Loucy (cell line): ENCODE data around the gene MRPS27.

Experiments
- H2AFZ ChIP-seq: fragments of 200-600 bp; sonication (generic); 2 replicates; pipeline ENCODE4 v1.6.0; 2016; ENCODE audit warnings: antibody characterized with exemption, mild to moderate bottlenecking, low read length, moderate library complexity
- H3F3A ChIP-seq: fragments of 200-600 bp; 2 replicates; pipeline ENCODE4 v1.6.0; 2016; ENCODE audit warnings: antibody characterized with exemption, low read depth, mild to moderate bottlenecking
- H3K27me3 ChIP-seq: fragments of 200-600 bp; sonication (generic); 2 replicates; pipeline ENCODE4 v1.6.1; 2014; ENCODE audit warnings: low read length, mild to moderate bottlenecking; ENCODE audit not compliant: insufficient read depth, poor library complexity, severe bottlenecking
- H3K36me3 ChIP-seq: fragments of 200-600 bp; sonication (generic); 2 replicates; pipeline ENCODE4 v1.6.1; 2016; ENCODE audit warnings: low read length; ENCODE audit not compliant: insufficient read depth
- H3K4me1 ChIP-seq: fragments of 200-600 bp; sonication (generic); 2 replicates; pipeline ENCODE4 v1.5.1; 2014; ENCODE audit warnings: low read length, mild to moderate bottlenecking; ENCODE audit not compliant: insufficient read depth, poor library complexity, severe bottlenecking
- H3K4me2 ChIP-seq: fragments of 200-600 bp; sonication (generic); 2 replicates; pipeline ENCODE4 v1.6.0; 2014; ENCODE audit warnings: antibody characterized with exemption, low read length, low read depth, mild to moderate bottlenecking; ENCODE audit not compliant: poor library complexity, severe bottlenecking
- H3K4me3 ChIP-seq: fragments of 200-600 bp; sonication (generic); 2 replicates; pipeline ENCODE4 v1.5.1; 2014; ENCODE audit warnings: low read length, mild to moderate bottlenecking, mixed read lengths; ENCODE audit not compliant: poor library complexity, severe bottlenecking
- H3K79me2 ChIP-seq: fragments of 200-600 bp; sonication (generic); 2 replicates; pipeline ENCODE4 v1.6.1; 2014; ENCODE audit warnings: low read length; ENCODE audit not compliant: insufficient read depth
- H3K9ac ChIP-seq: fragments of 200-600 bp; sonication (generic); 2 replicates; pipeline ENCODE4 v1.6.0; 2014; ENCODE audit warnings: mild to moderate bottlenecking, low read depth, low read length, moderate library complexity; ENCODE audit not compliant: poor library complexity, severe bottlenecking
- H3K9me2 ChIP-seq: fragments of 200-600 bp; sonication (generic); replicated peaks from 2 replicates; pipeline ENCODE4 v1.6.1; 2016; ENCODE audit warnings: low read depth, low read length, mixed read lengths
- H3K9me3 ChIP-seq: fragments of 200-600 bp; sonication (generic); 2 replicates; pipeline ENCODE4 v1.6.1; 2014; ENCODE audit warnings: mild to moderate bottlenecking, antibody characterized with exemption, low read length, low read depth; ENCODE audit not compliant: insufficient read depth
- H4K20me1 ChIP-seq: fragments of 200-600 bp; sonication (generic); 2 replicates; pipeline ENCODE4 v1.6.0; 2014; ENCODE audit warnings: antibody characterized with exemption, low read length, mild to moderate bottlenecking; ENCODE audit not compliant: insufficient read depth, poor library complexity, severe bottlenecking
- CTCF ChIP-seq: fragments of 200-600 bp; sonication (generic); conservative IDR thresholded peaks from 2 replicates; pipeline ENCODE4 v1.5.1; 2014; ENCODE audit warnings: mild to moderate bottlenecking, antibody characterized with exemption, low read length
- EZH2phosphoT487 ChIP-seq: fragments of 200-600 bp; IDR thresholded peaks from 2 replicates; pipeline ENCODE4 v1.6.1; 2018; ENCODE audit warnings: antibody characterized with exemption, mild to moderate bottlenecking, moderate library complexity, borderline replicate concordance

MRPS27 gene

GRCh38 chr5:72352616-72353015, 32.6 kb upstream of the MRPS27 start:
- TF ChIP-seq CTCF (no peak), EZH2phosphoT487 (no peak)
- Histone ChIP-seq H3F3A (no peaks in the 10 kb centered on the region), H3K27me3 (no peaks in the 10 kb centered on the region), H3K4me1 (peaks cover 15% of the 10 kb centered on the region), H3K9me3 (no peaks in the 10 kb centered on the region), H3K4me2 (no peak overlapping the region), H3K4me3 (no peak overlapping the region), H2AFZ (no peak overlapping the region), H4K20me1 (no peaks in the 10 kb centered on the region), H3K9ac (no peak overlapping the region), H3K36me3 (no peaks in the 10 kb centered on the region), H3K79me2 (no peaks in the 10 kb centered on the region), H3K9me2 (no peaks in the 10 kb centered on the region)

GRCh38 chr5:72351376-72351775, 31.3 kb upstream of the MRPS27 start:
- Histone ChIP-seq H3K9ac (no peak overlapping the region), H3K4me1 (peaks cover 15% of the 10 kb centered on the region), H3K36me3 (no peaks in the 10 kb centered on the region), H4K20me1 (no peaks in the 10 kb centered on the region), H2AFZ (no peak overlapping the region), H3F3A (no peaks in the 10 kb centered on the region), H3K4me2 (no peak overlapping the region), H3K4me3 (no peak overlapping the region), H3K27me3 (no peaks in the 10 kb centered on the region), H3K9me3 (no peaks in the 10 kb centered on the region), H3K79me2 (no peaks in the 10 kb centered on the region), H3K9me2 (no peaks in the 10 kb centered on the region)
- TF ChIP-seq EZH2phosphoT487: no peak
- no peak for TF ChIP-seq CTCF

- H3K4me2 ChIP-seq: no peak overlapping the region
- no peak overlapping the region for H3K9ac ChIP-seq
- no peak overlapping the region for H2AFZ ChIP-seq
Observed at GRCh38 chr5:72347801-72348308, 27.8 kb upstream of the MRPS27 start.

More at GRCh38 chr5:72347801-72348308, 27.8 kb upstream of the MRPS27 start:
- TF ChIP-seq CTCF: no peak
- TF ChIP-seq EZH2phosphoT487: no peak
- no peaks in the 10 kb centered on the region for H3K9me3 ChIP-seq
- no peaks in the 10 kb centered on the region for H4K20me1 ChIP-seq
- H3K27me3 ChIP-seq: no peaks in the 10 kb centered on the region
- H3K4me3 ChIP-seq: no peak overlapping the region
- no peaks in the 10 kb centered on the region for H3K9me2 ChIP-seq
- H3F3A ChIP-seq: no peaks in the 10 kb centered on the region
- H3K79me2 ChIP-seq: no peaks in the 10 kb centered on the region
- H3K36me3 ChIP-seq: peaks cover 11% of the 10 kb centered on the region; the same call in 1 of the 2 replicates
- H3K4me1 ChIP-seq: peaks cover 15% of the 10 kb centered on the region
